NCI-H748 (cell line): ENCODE measurements around the gene PPDPF.

Source experiments
- DNase-seq: peaks from one replicate; lab custom pipeline; 2025; ENCODE audit not compliant: unreplicated experiment; lab: John Stamatoyannopoulos, UW

PPDPF gene

DNA sequence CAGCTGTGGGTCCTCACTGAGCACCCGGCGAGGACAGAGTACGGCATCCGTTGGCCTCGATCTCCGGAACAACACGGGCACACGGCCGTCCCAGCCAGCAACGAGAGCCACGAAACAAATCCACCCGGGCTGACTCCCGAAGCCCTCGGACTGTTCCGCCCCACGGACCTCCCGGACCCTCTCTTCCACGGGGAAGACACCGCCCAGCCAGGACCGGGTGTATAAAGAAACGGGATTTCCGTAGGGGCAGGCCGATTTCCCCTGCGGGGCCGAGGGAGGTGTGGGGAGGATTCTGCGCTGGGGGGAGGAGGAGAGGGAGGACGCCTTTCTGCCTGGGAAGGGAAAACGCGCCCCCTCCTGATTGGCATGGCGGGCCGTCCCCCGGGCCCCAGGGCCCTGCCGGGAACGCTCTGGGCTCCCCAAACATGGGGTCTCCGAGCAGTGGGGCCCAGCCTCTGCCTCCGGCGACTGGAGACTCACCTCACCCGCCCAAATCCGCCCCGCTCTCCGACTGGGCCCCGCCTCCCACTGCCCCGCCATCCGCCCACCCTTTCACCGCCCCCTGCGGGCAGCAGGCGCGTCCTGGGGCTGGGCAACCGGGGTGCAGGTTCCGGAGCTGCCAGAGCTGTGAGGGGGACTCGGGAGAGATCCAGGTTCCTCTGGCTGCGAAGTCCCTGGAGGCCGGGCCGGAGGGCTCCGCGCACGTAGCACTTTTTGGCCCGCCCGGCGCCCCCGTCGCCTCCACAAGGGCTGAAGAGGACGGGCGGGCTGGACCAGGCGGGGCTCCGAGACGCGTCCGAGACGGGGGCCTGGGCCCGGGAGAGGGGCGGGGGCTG, 679 bp upstream of the PPDPF start:
- peak; percentile 57 for DNase-seq

- DNase-seq = peak; percentile 82
These were observed 503 bp downstream of the PPDPF start for GRCh38 chr20:63520934-63521601.

DNA sequence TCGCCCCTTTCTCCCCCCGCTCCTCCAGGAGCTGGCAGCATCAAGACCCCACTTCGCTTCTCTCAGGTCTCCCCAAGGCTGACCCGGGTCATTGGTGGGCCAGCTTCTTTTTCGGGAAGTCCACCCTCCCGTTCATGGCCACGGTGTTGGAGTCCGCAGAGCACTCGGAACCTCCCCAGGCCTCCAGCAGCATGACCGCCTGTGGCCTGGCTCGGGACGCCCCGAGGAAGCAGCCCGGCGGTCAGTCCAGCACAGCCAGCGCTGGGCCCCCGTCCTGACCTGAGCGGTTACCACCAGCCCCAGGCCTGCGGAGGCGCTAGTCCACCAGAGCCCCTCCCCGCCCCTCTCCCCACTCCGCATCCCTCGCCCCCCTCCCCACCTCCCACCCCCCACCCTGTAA, 1.0 kb downstream of the PPDPF start:
- no peak for DNase-seq

DNA sequence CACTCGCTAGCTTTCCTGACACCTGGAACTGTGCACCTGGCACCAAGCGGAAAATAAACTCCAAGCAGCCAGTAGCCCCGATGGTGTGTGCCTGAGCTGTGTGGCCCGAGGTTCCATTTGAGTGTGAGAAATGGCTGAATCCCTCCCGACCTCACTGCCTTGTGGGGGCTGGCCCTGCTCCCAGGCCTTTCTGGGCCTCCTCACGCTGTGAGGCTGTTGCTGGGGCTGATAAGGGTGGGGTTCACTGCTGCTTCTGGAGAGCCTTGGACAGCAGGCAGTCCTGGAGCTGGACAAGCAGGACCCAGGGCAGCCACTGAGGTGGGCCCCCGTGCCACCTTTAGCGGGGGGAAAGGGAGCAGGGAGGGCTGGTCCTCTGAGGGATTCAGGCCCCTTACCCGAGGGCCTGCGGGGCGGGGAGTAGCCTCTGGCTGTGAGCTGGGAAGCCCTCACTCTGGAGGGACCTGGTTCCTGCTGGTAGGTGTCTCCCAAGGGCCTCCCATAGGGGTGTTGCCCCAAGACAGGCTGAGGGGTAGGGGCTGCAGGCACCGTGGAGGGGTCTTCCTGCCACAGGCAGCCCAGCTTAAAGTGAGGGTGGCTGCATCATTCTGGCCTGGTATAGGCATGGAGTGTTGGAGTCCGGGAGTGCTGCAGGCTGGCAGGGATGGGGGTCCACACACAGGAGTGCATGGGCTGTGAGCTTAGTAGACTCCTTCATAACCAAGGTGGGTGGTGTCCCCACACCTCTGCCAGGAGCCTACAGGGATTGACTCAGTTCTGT, 1.7 kb downstream of the PPDPF start:
- DNase-seq = no peak

DNA sequence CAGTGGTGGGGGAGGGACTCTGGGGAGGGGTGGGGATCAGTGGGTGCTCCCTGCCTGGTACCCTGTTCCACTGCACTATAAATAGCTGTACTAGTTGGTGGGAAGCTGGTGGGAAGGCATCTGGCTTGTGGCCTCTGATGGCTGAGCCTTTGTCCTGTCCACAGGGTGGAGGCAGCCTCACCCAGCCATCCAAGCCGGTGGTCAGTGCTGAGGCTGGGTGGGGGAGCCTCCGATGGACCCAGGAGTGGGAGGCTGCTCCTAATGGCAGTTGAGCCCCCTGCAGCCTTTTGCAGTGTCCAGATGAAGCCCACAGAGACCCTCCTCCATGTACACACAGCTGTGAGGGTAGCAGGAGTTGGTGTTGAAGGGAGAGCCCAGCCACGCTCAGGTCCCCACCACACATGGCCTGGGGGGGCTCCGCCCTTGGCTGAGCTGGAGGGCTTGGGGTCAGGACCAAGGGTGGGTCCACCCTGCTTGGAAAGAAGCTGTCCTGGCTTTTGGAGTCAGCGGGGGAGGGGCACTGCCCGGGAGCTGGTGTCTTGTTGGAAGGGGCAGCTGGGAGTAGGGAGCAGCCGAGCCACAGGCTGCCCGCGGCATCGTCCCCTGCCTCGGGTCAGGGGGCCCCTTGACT, 2.5 kb downstream of the PPDPF start:
- DNase-seq = no peak

DNA sequence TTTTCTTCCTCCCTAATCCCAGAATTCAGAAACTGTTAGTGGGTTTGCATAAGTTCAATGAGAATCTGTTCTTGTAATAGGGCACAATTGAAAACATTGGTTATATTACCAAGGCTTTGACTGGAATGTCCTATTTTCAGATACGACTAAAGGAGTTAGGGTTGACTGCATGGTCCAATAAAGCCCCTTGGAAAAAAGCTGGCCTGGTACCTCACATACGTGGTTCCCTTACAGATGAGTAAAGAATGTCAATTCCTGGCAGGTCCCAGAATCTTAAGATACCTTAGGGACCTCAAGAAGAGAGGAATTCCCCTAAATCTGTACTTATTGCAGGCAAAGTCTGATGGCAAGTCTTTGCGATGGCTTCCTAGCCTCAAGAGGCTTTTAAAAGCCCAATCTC, 4.6 kb downstream of the PPDPF start:
- no peak for DNase-seq

- DNase-seq = peak; percentile 14
These were observed 5.4 kb downstream of the PPDPF start for GRCh38 chr20:63525971-63526370.

GRCh38 chr20:63527184-63527583, 6.6 kb downstream of the PPDPF start:
- no peak for DNase-seq

- no peak for DNase-seq
These were observed 8.8 kb downstream of the PPDPF start for GRCh38 chr20:63529180-63529860.

- no peak for DNase-seq
These were observed 9.6 kb downstream of the PPDPF start for GRCh38 chr20:63529861-63530787.

DNA sequence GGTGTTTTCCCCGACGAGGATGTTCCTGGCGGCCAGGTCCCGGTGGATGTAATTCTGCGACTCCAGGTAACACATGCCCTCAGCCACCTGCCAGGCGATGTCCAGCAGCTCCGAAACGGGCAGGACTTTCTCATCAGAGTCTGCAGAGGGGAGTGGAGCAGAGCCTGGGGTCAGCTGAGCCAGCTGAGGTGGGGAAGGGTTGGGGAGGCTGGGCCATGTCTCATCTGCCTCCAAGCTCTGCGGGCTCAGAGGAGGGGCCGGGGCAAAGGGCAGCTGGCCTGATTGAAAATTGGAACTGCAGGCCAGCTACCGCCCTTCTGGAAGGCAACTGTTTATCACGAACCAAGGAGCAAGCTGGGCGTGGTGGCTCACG, 10.2 kb downstream of the PPDPF start:
- no peak for DNase-seq

- no peak for DNase-seq
These were observed 11.3 kb downstream of the PPDPF start for GRCh38 chr20:63531686-63532448.

DNA sequence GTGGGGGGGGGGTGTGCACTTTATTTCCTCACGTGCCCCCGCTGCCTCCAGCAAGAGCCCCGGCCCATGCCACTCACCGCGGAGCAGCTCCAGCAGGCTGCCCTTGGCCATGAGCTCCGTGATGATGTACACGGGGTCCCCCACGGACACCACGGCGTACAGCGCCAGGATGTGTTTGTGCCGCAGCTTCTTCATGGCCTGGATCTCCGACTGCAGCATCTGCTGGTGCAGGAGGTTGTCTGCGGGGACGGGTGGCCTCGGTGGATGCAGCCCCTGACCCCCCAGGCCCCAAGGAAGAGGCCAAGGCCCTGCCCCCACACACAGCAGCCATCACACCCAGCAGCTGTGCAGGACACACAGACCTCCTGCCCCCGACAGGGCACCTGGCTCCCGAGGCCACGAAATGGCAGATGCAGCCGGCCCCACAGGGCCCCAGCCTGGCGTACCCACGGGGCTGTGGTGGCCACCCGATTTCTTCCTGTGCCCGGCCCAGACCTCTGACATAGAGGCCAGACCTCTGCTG, 11.9 kb downstream of the PPDPF start:
- no peak for DNase-seq

GRCh38 chr20:63533388-63533787, 12.8 kb downstream of the PPDPF start:
- no peak for DNase-seq

GRCh38 chr20:63533871-63534393, 13.4 kb downstream of the PPDPF start:
- no peak for DNase-seq

GRCh38 chr20:63534427-63534830, 13.9 kb downstream of the PPDPF start:
- no peak for DNase-seq

DNA sequence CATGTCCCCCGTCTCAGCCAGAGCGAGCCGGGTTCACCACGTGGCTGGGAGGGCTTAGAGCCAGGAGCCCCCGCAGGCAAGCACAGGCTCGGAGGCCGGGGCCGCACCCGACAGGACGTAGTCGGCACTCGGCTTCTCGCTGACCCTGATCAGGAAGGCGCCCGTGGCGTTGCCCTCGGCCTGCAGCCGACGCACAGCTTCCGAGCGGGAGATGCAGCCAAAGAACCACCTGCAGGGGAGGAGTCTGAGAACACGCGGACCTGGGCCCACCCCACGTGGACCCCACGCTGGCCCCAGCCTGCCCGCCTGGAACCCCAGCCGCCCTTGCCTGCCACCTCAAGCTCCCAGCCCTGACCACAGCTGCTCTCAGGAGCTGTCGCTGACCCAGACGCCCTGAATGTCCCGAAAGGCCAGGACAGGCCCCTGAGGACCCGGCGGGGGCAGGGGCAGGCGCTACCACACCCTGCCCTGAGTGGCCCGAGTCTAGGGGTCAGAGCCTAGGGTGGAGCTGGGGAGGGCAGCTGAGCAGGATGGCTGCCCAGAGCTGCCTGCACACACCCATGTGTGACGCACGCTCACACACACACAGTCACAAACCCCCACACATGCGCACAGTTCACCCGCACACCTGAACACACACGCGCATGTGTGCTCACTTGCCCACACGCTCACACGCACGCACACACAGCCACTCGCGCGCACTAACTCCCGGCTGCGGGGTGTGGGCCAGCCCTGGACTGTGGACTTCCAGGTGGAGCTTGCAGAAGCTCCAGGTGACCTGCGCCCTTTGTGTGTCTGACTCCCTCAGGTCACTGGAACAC, 14.5 kb downstream of the PPDPF start:
- no peak for DNase-seq
